Measurements from ENCODE around the gene ALDH1L1. TPM values are rescaled to one million over a fixed set of nuclear protein-coding genes. Genes with fewer than 3 reads are reported as not detected.

Gene ALDH1L1
- total and polyA plus RNA-seq, 4 donors = 0.51 to 9.0 (median 2.8) TPM

DNA sequence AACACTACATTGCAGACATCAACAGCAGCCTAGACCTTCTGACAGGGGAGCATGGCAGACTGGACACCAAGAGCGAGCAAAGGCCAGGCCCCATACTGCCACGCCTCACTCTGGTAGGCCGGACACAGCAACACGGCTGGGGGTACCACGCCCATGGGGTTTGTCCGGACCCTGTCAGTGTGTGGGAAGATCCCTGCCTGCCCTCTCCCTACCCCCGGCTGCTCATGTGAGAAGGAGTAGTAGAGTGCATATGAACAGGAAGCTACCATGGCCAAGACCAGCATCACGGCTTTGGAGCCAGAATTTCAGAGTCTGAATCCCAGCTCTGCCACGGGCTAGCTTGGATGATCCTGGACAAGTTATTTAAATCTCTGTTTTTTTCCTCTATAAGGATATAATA is 27.9 kb downstream of the ALDH1L1 start:
- WGBS, 2 donors = 80 to 95% methylated on average over 9 of the region's 9 CpGs

GRCh38 chr3:126151562-126152302 is 28.7 kb downstream of the ALDH1L1 start:
- no peaks in the 10 kb centered on the region for H3K4me1 ChIP-seq (ENCODE audit: control insufficient read depth in 5 of 5, insufficient read depth in 5 of 5, low read length in 5 of 5)
- H3K27me3 ChIP-seq (ENCODE audit: control insufficient read depth in 3 of 3, insufficient read depth in 3 of 3, low read length in 2 of 3) = no peaks in the 10 kb centered on the region
- no peaks in the 10 kb centered on the region for H3K36me3 ChIP-seq (ENCODE audit: control insufficient read depth in 4 of 4, insufficient read depth in 4 of 4, low read length in 4 of 4)
- H3K27ac ChIP-seq (ENCODE audit: low read depth in 1 of 2, low read length in 1 of 2) = no peak overlapping the region
- ATAC-seq (ENCODE audit: insufficient read depth, low FRiP score) (no peak), DNase-seq (no peak)
- TF ChIP-seq, protein P1, sequence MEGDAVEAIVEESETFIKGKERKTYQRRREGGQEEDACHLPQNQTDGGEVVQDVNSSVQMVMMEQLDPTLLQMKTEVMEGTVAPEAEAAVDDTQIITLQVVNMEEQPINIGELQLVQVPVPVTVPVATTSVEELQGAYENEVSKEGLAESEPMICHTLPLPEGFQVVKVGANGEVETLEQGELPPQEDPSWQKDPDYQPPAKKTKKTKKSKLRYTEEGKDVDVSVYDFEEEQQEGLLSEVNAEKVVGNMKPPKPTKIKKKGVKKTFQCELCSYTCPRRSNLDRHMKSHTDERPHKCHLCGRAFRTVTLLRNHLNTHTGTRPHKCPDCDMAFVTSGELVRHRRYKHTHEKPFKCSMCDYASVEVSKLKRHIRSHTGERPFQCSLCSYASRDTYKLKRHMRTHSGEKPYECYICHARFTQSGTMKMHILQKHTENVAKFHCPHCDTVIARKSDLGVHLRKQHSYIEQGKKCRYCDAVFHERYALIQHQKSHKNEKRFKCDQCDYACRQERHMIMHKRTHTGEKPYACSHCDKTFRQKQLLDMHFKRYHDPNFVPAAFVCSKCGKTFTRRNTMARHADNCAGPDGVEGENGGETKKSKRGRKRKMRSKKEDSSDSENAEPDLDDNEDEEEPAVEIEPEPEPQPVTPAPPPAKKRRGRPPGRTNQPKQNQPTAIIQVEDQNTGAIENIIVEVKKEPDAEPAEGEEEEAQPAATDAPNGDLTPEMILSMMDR (IDR thresholded peaks at IDR 0.05; ENCODE audit: control extremely low read depth, extremely low read depth) = no peak
- H3K9ac ChIP-seq (ENCODE audit: insufficient read depth in 1 of 2, low read length in 2 of 2) = no peak overlapping the region
- 79 to 84% methylated on average over 6 of the region's 6 CpGs for WGBS, 2 donors
- peaks cover 0 to 2% (median 0%) of the 10 kb centered on the region in 4 donors for H3K9me3 ChIP-seq (ENCODE audit: control insufficient read depth in 4 of 4, insufficient read depth in 3 of 4, low read length in 3 of 4)
- no peak overlapping the region for H3K4me3 ChIP-seq

More for the DNA sequence above, 27.9 kb downstream of the ALDH1L1 start:
- ATAC-seq (ENCODE audit: insufficient read depth, low FRiP score) (no peak), DNase-seq (no peak)
- no peaks in the 10 kb centered on the region for H3K36me3 ChIP-seq (ENCODE audit: control insufficient read depth in 4 of 4, insufficient read depth in 4 of 4, low read length in 4 of 4)
- H3K27me3 ChIP-seq (ENCODE audit: control insufficient read depth in 3 of 3, insufficient read depth in 3 of 3, low read length in 2 of 3) = no peaks in the 10 kb centered on the region
- no peak overlapping the region for H3K27ac ChIP-seq (ENCODE audit: low read depth in 1 of 2, low read length in 1 of 2)
- H3K4me3 ChIP-seq = no peak overlapping the region
- no peak overlapping the region for H3K9ac ChIP-seq (ENCODE audit: insufficient read depth in 1 of 2, low read length in 2 of 2)
- TF ChIP-seq, protein P1 (IDR thresholded peaks at IDR 0.05; ENCODE audit: control extremely low read depth, extremely low read depth) = no peak
- H3K4me1 ChIP-seq (ENCODE audit: control insufficient read depth in 5 of 5, insufficient read depth in 5 of 5, low read length in 5 of 5) = no peaks in the 10 kb centered on the region
- peaks cover 0 to 2% (median 0%) of the 10 kb centered on the region in 4 donors for H3K9me3 ChIP-seq (ENCODE audit: control insufficient read depth in 4 of 4, insufficient read depth in 3 of 4, low read length in 3 of 4)

DNA sequence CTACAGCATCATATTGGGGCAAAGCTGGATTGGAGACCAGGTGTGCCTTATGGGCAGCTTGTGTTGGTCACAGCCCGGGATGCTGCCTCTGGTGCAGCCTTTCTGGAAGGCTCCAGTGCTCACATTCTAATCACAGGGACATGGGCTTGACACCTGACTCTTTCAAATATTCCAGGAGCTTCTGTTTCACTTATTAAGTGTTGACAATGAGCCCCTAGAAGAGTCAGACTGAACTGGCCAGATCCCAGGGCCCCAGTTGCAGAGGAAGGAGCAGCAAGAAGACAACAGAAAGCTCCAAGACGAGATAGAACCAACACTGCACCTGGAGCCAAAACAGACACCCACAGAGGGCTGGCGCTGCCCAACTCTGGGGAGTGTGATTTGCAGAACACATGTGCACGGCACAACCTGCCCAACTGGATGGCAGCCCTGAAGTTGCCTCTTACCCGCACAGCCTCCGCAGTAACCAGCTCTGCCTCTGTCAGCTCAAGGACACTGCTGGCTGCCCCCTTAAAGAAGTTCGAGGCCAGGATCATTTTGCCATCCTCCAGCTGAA is 30.3 kb downstream of the ALDH1L1 start:
- Histone ChIP-seq H3K27me3 (ENCODE audit: control insufficient read depth in 3 of 3, insufficient read depth in 3 of 3, low read length in 2 of 3) (no peaks in the 10 kb centered on the region), H3K27ac (ENCODE audit: low read depth in 1 of 2, low read length in 1 of 2) (no peak overlapping the region), H3K4me1 (ENCODE audit: control insufficient read depth in 5 of 5, insufficient read depth in 5 of 5, low read length in 5 of 5) (no peaks in the 10 kb centered on the region), H3K9me3 (ENCODE audit: control insufficient read depth in 4 of 4, insufficient read depth in 3 of 4, low read length in 3 of 4) (no peaks in the 10 kb centered on the region), H3K9ac (ENCODE audit: insufficient read depth in 1 of 2, low read length in 2 of 2) (no peak overlapping the region), H3K4me3 (no peak overlapping the region), H3K36me3 (ENCODE audit: control insufficient read depth in 4 of 4, insufficient read depth in 4 of 4, low read length in 4 of 4) (no peaks in the 10 kb centered on the region)
- ATAC-seq (ENCODE audit: insufficient read depth, low FRiP score) (no peak), DNase-seq (no peak)
- 86 to 97% methylated on average over 7 of the region's 7 CpGs for WGBS, 2 donors
- TF ChIP-seq, protein P1 (IDR thresholded peaks at IDR 0.05; ENCODE audit: control extremely low read depth, extremely low read depth) = no peak
